ENCODE measurements around the gene ST8SIA5.
A peak's percentile ranks its signal among the peaks of the same experiment; 100 is the strongest.

Gene ST8SIA5

DNA sequence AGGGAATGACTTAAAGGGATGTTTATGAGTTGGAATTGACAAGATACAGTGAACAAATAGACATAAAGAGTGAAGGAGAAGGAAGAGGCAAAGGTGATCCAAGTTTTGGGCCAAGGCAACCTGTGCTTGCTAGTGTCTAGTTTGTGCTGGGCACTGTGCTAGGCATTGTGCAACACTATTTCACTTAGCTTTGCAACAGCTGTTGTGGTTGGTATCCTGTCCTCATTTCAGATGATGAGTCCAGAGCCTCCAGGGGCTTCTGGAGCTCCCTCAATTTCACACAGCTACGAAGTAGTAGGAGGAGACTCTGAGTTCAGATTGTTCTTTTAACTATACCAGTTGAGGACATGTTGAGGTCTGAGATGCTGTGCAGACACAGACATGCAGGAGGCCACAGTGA, 81.7 kb downstream of the ST8SIA5 start:
- H2BK12ac ChIP-seq (ENCODE audit: low read length): no peak overlapping the region
- H3K4me2 ChIP-seq (ENCODE audit: insufficient read depth, low read length, poor library complexity, severe bottlenecking): no peak overlapping the region
- H2AK5ac ChIP-seq (ENCODE audit: low read depth, low read length): no peak overlapping the region
- no peak overlapping the region for H3K14ac ChIP-seq (ENCODE audit: low read length)
- no peak overlapping the region for H4K91ac ChIP-seq (ENCODE audit: low read depth, low read length, poor library complexity)
- H3K79me1 ChIP-seq (ENCODE audit: low read depth, low read length): no peaks in the 10 kb centered on the region
- H3K4me3 ChIP-seq (ENCODE audit: low read length in 2 of 2): no peak overlapping the region
- H3K36me3 ChIP-seq (replicated peaks in 1 of 2; ENCODE audit: control insufficient read depth in 2 of 2, insufficient read depth in 2 of 2, low read length in 2 of 2): no peaks in the 10 kb centered on the region
- no peak overlapping the region for H2BK15ac ChIP-seq (ENCODE audit: low read length)
- no peak overlapping the region for H2AFZ ChIP-seq (ENCODE audit: low read length)
- H2BK5ac ChIP-seq (ENCODE audit: low read length): no peak overlapping the region
- no peak overlapping the region for H3K18ac ChIP-seq (ENCODE audit: low read length)
- no CpG with 5 or more reads among the region's 1 CpG for WGBS, 2 donors (ENCODE audit: extremely low coverage in 2 of 2, insufficient read length in 2 of 2, insufficient replicate concordance in 1 of 2)
- no peaks in the 10 kb centered on the region for H3K4me1 ChIP-seq (ENCODE audit: control insufficient read depth in 2 of 2, insufficient read depth in 1 of 2, low read depth in 1 of 2, low read length in 2 of 2)
- H4K8ac ChIP-seq (ENCODE audit: low read depth, low read length): no peak overlapping the region
- H3K23ac ChIP-seq (ENCODE audit: low read depth, low read length, poor library complexity): no peak overlapping the region
- H2BK120ac ChIP-seq (ENCODE audit: low read depth, low read length): no peak overlapping the region
- H3K4ac ChIP-seq (ENCODE audit: low read length): no peak overlapping the region
- no peak overlapping the region for H3K9ac ChIP-seq (ENCODE audit: low read depth, low read length, poor library complexity)
- H3K9me3 ChIP-seq (replicated peaks in 1 of 2; ENCODE audit: control insufficient read depth in 2 of 2, insufficient read depth in 1 of 2, low read depth in 1 of 2, low read length in 2 of 2): no peaks in the 10 kb centered on the region
- H3K27me3 ChIP-seq (ENCODE audit: control insufficient read depth in 3 of 3, insufficient read depth in 3 of 3, low read depth in 1 of 3, low read length in 3 of 3): peaks cover 0 to 19% (median 0%) of the 10 kb centered on the region in 3 experiments
- H3K27ac ChIP-seq (replicated peaks; ENCODE audit: low read length): no peak overlapping the region
- no peak for DNase-seq (ENCODE audit: low spot score)

DNA sequence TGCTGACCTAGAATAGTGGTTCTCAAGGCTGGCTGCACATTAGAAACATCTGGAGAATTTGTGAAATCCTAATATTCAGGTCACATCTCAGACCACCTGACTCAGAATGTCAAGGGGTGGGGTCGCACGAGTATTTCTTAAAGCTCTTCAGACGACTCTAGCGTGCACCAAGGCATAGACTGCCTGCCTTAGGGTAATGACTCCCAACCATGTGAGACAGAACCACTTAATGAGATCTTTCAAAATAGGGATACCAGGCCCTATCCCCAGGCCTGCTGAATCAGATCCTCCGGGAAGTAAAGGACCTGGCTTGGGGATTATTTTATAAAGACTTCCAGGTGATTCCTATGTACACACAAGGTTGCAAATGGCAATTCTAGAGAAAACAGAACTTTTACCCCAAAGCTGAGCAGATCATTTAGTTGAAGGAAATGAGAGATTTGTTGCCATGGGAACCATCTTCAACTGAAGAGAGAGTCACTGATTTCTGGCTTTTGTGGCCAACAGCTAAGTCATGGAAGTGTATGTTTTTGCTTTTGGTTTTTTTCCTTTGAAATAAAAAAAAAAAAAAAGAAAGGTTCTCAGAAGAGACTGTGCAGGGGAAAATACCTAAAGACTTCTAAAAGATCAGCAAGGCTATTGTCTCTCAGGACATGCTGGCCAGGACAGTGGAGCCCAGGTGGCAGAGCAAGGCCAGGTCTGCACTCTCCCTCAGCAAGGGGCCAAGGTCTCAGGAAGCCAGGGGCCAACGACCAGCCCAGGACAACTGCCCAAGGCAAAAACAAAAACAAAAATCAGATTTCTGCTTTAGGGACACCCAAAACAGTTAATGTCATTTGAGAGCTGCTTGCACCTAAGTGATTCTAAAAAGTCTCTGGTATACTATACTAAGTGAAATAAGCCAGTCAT, 84.5 kb downstream of the ST8SIA5 start:
- Histone ChIP-seq H2AK5ac (ENCODE audit: low read depth, low read length) (no peak overlapping the region), H4K91ac (ENCODE audit: low read depth, low read length, poor library complexity) (no peak overlapping the region), H2BK120ac (ENCODE audit: low read depth, low read length) (no peak overlapping the region), H3K4me1 (ENCODE audit: control insufficient read depth in 2 of 2, insufficient read depth in 1 of 2, low read depth in 1 of 2, low read length in 2 of 2) (no peaks in the 10 kb centered on the region), H3K79me1 (ENCODE audit: low read depth, low read length) (no peaks in the 10 kb centered on the region), H3K14ac (ENCODE audit: low read length) (no peak overlapping the region), H3K27ac (replicated peaks; ENCODE audit: low read length) (no peak overlapping the region), H3K18ac (ENCODE audit: low read length) (no peak overlapping the region), H2AFZ (ENCODE audit: low read length) (no peak overlapping the region), H3K23ac (ENCODE audit: low read depth, low read length, poor library complexity) (no peak overlapping the region), H3K36me3 (replicated peaks in 1 of 2; ENCODE audit: control insufficient read depth in 2 of 2, insufficient read depth in 2 of 2, low read length in 2 of 2) (no peaks in the 10 kb centered on the region), H3K9ac (ENCODE audit: low read depth, low read length, poor library complexity) (no peak overlapping the region), H3K27me3 (ENCODE audit: control insufficient read depth in 3 of 3, insufficient read depth in 3 of 3, low read depth in 1 of 3, low read length in 3 of 3) (peaks cover 0 to 16% (median 0%) of the 10 kb centered on the region in 3 experiments), H3K4me2 (ENCODE audit: insufficient read depth, low read length, poor library complexity, severe bottlenecking) (no peak overlapping the region), H2BK15ac (ENCODE audit: low read length) (no peak overlapping the region), H3K4ac (ENCODE audit: low read length) (no peak overlapping the region), H2BK12ac (ENCODE audit: low read length) (no peak overlapping the region), H3K9me3 (replicated peaks in 1 of 2; ENCODE audit: control insufficient read depth in 2 of 2, insufficient read depth in 1 of 2, low read depth in 1 of 2, low read length in 2 of 2) (no peaks in the 10 kb centered on the region), H4K8ac (ENCODE audit: low read depth, low read length) (no peak overlapping the region), H2BK5ac (ENCODE audit: low read length) (no peak overlapping the region), H3K4me3 (ENCODE audit: low read length in 2 of 2) (no peak overlapping the region)
- WGBS, 2 donors (ENCODE audit: extremely low coverage in 2 of 2, insufficient read length in 2 of 2, insufficient replicate concordance in 1 of 2): no CpG with 5 or more reads among the region's 6 CpGs
- DNase-seq (ENCODE audit: low spot score): no peak

DNA sequence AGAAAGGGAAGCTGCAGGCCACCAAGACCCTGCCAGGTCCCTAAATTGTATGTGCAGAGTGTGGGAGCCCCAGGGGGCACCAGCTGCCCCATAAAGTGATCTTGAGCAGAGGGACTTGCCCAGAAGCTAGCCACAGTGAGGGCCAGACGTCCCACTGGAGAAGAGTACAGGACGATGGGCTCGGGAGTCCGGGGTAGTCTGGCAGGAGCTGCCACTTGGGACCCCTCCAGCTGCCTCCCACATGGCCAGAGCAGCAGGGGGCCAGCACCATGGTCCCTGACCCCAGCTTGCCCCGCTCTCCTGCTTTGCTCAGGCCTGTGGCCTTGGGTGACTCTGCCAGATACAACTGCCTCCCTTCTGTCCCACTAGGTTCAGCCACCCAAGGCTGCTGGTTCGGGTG, 88.2 kb downstream of the ST8SIA5 start:
- no peak overlapping the region for H3K4me2 ChIP-seq (ENCODE audit: insufficient read depth, low read length, poor library complexity, severe bottlenecking)
- no peak overlapping the region for H3K18ac ChIP-seq (ENCODE audit: low read length)
- H3K79me1 ChIP-seq (ENCODE audit: low read depth, low read length): no peaks in the 10 kb centered on the region

DNA sequence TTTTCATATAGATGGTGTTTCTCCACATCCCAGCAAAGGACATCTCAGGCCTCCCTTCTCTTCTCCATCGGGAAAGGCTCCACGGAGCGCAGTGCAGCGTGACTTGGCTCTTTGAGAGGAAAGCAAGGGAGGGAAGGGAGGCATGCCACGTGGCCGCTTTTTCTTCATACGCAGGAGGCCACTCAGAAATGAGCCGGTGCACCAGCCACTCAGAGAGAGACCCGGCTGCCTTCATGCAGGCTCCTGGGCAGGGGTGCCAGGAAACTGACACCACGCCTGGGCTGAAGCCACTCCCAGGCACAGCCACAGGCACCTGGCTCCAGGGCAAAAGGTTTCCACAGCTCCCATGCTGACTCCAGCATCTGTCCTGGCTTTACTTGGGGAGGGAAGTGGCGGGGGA, 88.7 kb downstream of the ST8SIA5 start:
- no peaks in the 10 kb centered on the region for H3K4me1 ChIP-seq (ENCODE audit: control insufficient read depth in 2 of 2, insufficient read depth in 1 of 2, low read depth in 1 of 2, low read length in 2 of 2)
- H4K8ac ChIP-seq (ENCODE audit: low read depth, low read length): no peak overlapping the region
- no peak overlapping the region for H2BK15ac ChIP-seq (ENCODE audit: low read length)
- no peak overlapping the region for H4K91ac ChIP-seq (ENCODE audit: low read depth, low read length, poor library complexity)
- H2BK12ac ChIP-seq (ENCODE audit: low read length): no peak overlapping the region
- no peak overlapping the region for H3K9ac ChIP-seq (ENCODE audit: low read depth, low read length, poor library complexity)
- no peak overlapping the region for H3K23ac ChIP-seq (ENCODE audit: low read depth, low read length, poor library complexity)
- no peaks in the 10 kb centered on the region for H3K36me3 ChIP-seq (replicated peaks in 1 of 2; ENCODE audit: control insufficient read depth in 2 of 2, insufficient read depth in 2 of 2, low read length in 2 of 2)
- no peak overlapping the region for H2AFZ ChIP-seq (ENCODE audit: low read length)
- no CpG with 5 or more reads among the region's 11 CpGs for WGBS, 2 donors (ENCODE audit: extremely low coverage in 2 of 2, insufficient read length in 2 of 2, insufficient replicate concordance in 1 of 2)
- H3K4me2 ChIP-seq (ENCODE audit: insufficient read depth, low read length, poor library complexity, severe bottlenecking): no peak overlapping the region
- no peak overlapping the region for H2AK5ac ChIP-seq (ENCODE audit: low read depth, low read length)
- no peak for DNase-seq (ENCODE audit: low spot score)
- peak overlapping the region; percentile 21 for H3K14ac ChIP-seq (ENCODE audit: low read length)
- H3K27ac ChIP-seq (replicated peaks; ENCODE audit: low read length): no peak overlapping the region
- no peaks in the 10 kb centered on the region for H3K79me1 ChIP-seq (ENCODE audit: low read depth, low read length)
- H3K27me3 ChIP-seq (ENCODE audit: control insufficient read depth in 3 of 3, insufficient read depth in 3 of 3, low read depth in 1 of 3, low read length in 3 of 3): peaks cover 0 to 8% (median 0%) of the 10 kb centered on the region in 3 experiments
- peaks cover 0 to under 1% of the 10 kb centered on the region in 2 donors for H3K9me3 ChIP-seq (replicated peaks in 1 of 2; ENCODE audit: control insufficient read depth in 2 of 2, insufficient read depth in 1 of 2, low read depth in 1 of 2, low read length in 2 of 2)
- no peak overlapping the region for H2BK120ac ChIP-seq (ENCODE audit: low read depth, low read length)
- H2BK5ac ChIP-seq (ENCODE audit: low read length): no peak overlapping the region
- H3K18ac ChIP-seq (ENCODE audit: low read length): peak overlapping the region; percentile 19
- no peak overlapping the region for H3K4me3 ChIP-seq (ENCODE audit: low read length in 2 of 2)
- no peak overlapping the region for H3K4ac ChIP-seq (ENCODE audit: low read length)

More for the DNA sequence above, 88.2 kb downstream of the ST8SIA5 start:
- no peak overlapping the region for H2BK12ac ChIP-seq (ENCODE audit: low read length)
- no peak overlapping the region for H3K9ac ChIP-seq (ENCODE audit: low read depth, low read length, poor library complexity)
- H2AK5ac ChIP-seq (ENCODE audit: low read depth, low read length): peak overlapping the region; percentile 84
- DNase-seq (ENCODE audit: low spot score): no peak
- no CpG with 5 or more reads among the region's 6 CpGs for WGBS, 2 donors (ENCODE audit: extremely low coverage in 2 of 2, insufficient read length in 2 of 2, insufficient replicate concordance in 1 of 2)
- H2BK120ac ChIP-seq (ENCODE audit: low read depth, low read length): no peak overlapping the region
- no peak overlapping the region for H2AFZ ChIP-seq (ENCODE audit: low read length)
- H3K36me3 ChIP-seq (replicated peaks in 1 of 2; ENCODE audit: control insufficient read depth in 2 of 2, insufficient read depth in 2 of 2, low read length in 2 of 2): no peaks in the 10 kb centered on the region
- no peak overlapping the region for H2BK5ac ChIP-seq (ENCODE audit: low read length)
- H3K9me3 ChIP-seq (replicated peaks in 1 of 2; ENCODE audit: control insufficient read depth in 2 of 2, insufficient read depth in 1 of 2, low read depth in 1 of 2, low read length in 2 of 2): no peaks in the 10 kb centered on the region
- no peak overlapping the region for H4K8ac ChIP-seq (ENCODE audit: low read depth, low read length)
- H4K91ac ChIP-seq (ENCODE audit: low read depth, low read length, poor library complexity): no peak overlapping the region
- H3K27me3 ChIP-seq (ENCODE audit: control insufficient read depth in 3 of 3, insufficient read depth in 3 of 3, low read depth in 1 of 3, low read length in 3 of 3): peaks cover 0 to 8% (median 0%) of the 10 kb centered on the region in 3 experiments
- H3K4me3 ChIP-seq (ENCODE audit: low read length in 2 of 2): no peak overlapping the region
- H3K14ac ChIP-seq (ENCODE audit: low read length): no peak overlapping the region
- no peak overlapping the region for H3K27ac ChIP-seq (replicated peaks; ENCODE audit: low read length)
- no peaks in the 10 kb centered on the region for H3K4me1 ChIP-seq (ENCODE audit: control insufficient read depth in 2 of 2, insufficient read depth in 1 of 2, low read depth in 1 of 2, low read length in 2 of 2)
- no peak overlapping the region for H2BK15ac ChIP-seq (ENCODE audit: low read length)
- no peak overlapping the region for H3K23ac ChIP-seq (ENCODE audit: low read depth, low read length, poor library complexity)
- H3K4ac ChIP-seq (ENCODE audit: low read length): no peak overlapping the region
